ENCODE results near the gene BTBD18.

BTBD18 gene

DNA sequence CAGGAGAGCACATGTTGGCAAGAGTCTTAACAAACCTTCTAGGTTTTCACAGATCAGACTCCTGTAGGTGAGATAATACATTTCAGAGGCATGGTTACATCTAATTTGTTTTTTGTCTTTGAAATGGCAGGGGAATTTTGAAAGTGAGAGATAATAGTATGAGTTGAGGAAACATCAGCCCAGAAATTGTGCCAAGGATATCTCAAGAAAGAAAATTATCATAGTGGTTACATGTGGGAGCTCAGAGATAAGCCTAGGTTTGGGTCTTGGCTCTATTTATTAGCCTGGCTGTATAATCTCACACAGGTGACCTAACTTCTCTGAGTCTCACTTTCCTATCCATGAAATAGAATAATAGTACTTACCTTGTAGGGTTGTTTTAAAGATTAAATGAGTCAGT lies 443 bp downstream of the BTBD18 start:
- DNase-seq (ENCODE audit: low read depth), result no peak
- TF ChIP-seq, protein P1, sequence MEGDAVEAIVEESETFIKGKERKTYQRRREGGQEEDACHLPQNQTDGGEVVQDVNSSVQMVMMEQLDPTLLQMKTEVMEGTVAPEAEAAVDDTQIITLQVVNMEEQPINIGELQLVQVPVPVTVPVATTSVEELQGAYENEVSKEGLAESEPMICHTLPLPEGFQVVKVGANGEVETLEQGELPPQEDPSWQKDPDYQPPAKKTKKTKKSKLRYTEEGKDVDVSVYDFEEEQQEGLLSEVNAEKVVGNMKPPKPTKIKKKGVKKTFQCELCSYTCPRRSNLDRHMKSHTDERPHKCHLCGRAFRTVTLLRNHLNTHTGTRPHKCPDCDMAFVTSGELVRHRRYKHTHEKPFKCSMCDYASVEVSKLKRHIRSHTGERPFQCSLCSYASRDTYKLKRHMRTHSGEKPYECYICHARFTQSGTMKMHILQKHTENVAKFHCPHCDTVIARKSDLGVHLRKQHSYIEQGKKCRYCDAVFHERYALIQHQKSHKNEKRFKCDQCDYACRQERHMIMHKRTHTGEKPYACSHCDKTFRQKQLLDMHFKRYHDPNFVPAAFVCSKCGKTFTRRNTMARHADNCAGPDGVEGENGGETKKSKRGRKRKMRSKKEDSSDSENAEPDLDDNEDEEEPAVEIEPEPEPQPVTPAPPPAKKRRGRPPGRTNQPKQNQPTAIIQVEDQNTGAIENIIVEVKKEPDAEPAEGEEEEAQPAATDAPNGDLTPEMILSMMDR (conservative IDR thresholded peaks at IDR 0.05; ENCODE audit: low read length), result no peak
- no peak overlapping the region for H3K4me3 ChIP-seq (ENCODE audit: low read length)

GRCh38 chr11:57746920-57747319 lies 4.7 kb downstream of the BTBD18 start:
- TF ChIP-seq, protein P1 (conservative IDR thresholded peaks at IDR 0.05; ENCODE audit: low read length), result no peak
- DNase-seq (ENCODE audit: low read depth), result no peak
- H3K4me3 ChIP-seq (ENCODE audit: low read length), result no peak overlapping the region

DNA sequence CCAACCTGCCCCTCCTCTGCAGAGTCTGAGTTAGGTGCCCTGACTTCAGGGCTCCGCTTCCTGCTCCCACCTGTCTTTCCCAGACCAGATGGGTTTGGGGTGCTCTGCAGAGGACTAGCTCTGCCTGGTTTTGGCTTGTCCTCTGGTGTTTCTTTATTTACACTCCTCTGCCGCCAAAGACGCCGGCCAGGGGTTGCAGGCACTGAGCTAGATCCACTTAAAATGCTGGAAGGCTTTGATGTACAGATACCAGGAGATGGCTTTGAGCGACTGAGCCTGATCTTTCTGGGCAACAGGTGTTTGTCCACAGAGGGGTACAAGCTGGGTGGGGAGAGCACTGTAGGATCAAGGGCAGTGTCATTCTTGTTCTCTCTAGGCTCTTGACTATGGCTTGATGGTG lies 6.4 kb downstream of the BTBD18 start:
- TF ChIP-seq, protein P1 (conservative IDR thresholded peaks at IDR 0.05; ENCODE audit: low read length), result no peak
- H3K4me3 ChIP-seq (ENCODE audit: low read length), result no peak overlapping the region
- DNase-seq (ENCODE audit: low read depth), result no peak

GRCh38 chr11:57744357-57744756 lies 7.3 kb downstream of the BTBD18 start:
- DNase-seq (ENCODE audit: low read depth), result no peak

DNA sequence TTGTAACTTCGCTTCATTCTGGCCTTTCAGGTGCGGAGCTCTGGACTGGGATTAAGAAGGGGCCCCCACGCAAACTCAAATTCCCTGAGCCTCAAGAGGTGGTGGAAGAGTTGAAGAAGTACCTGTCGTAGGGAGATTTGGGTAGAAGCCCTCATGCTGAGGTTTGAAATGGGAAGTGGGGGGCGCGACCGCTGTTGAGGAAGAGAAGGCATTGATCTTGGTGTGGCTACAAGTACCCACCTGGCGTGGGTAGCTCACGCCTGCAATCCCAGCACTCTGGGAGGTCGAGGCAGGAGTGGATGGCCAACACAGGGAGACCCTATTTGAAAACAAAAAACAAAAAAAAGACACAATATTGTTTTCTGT lies 9.5 kb downstream of the BTBD18 start:
- H3K4me3 ChIP-seq (ENCODE audit: low read length), result peak overlapping the region; percentile 97
- TF ChIP-seq, protein P1 (conservative IDR thresholded peaks at IDR 0.05; ENCODE audit: low read length), result no peak
- no peak for DNase-seq (ENCODE audit: low read depth)

More at GRCh38 chr11:57744357-57744756, 7.3 kb downstream of the BTBD18 start:
- no peak overlapping the region for H3K4me3 ChIP-seq (ENCODE audit: low read length)
- TF ChIP-seq, protein P1 (conservative IDR thresholded peaks at IDR 0.05; ENCODE audit: low read length), result no peak

GRCh38 chr11:57741132-57742086 lies 10.2 kb downstream of the BTBD18 start, which contains the start of gene SELENOH:
SELENOH (plus strand) TSS chr11:57741491; CDS start chr11:57741596, 105 bp downstream.
- DNase-seq (ENCODE audit: low read depth), result peak; percentile 97
- peak within 1 kb of the TSS; percentile 97 for H3K4me3 ChIP-seq (ENCODE audit: low read length)
- TF ChIP-seq, protein P1 (conservative IDR thresholded peaks at IDR 0.05; ENCODE audit: low read length), result no peak

Measured in AG10803 (cell line).